HG02852 (cell line): ENCODE data around the gene EMC1.
"Not testable (repeated sequence)": the region's sequence is repeated elsewhere in the genome, so short reads cannot be mapped to it uniquely, and the experiment has no call there.

Experiments used
- ATAC-seq: cut with Tn5 transposase; IDR thresholded peaks from one replicate; pipeline ENCODE4 v1.9.1; 2021; ENCODE audit warnings: mild to moderate bottlenecking, moderate library complexity; ENCODE audit not compliant: unreplicated experiment

EMC1 gene

DNA sequence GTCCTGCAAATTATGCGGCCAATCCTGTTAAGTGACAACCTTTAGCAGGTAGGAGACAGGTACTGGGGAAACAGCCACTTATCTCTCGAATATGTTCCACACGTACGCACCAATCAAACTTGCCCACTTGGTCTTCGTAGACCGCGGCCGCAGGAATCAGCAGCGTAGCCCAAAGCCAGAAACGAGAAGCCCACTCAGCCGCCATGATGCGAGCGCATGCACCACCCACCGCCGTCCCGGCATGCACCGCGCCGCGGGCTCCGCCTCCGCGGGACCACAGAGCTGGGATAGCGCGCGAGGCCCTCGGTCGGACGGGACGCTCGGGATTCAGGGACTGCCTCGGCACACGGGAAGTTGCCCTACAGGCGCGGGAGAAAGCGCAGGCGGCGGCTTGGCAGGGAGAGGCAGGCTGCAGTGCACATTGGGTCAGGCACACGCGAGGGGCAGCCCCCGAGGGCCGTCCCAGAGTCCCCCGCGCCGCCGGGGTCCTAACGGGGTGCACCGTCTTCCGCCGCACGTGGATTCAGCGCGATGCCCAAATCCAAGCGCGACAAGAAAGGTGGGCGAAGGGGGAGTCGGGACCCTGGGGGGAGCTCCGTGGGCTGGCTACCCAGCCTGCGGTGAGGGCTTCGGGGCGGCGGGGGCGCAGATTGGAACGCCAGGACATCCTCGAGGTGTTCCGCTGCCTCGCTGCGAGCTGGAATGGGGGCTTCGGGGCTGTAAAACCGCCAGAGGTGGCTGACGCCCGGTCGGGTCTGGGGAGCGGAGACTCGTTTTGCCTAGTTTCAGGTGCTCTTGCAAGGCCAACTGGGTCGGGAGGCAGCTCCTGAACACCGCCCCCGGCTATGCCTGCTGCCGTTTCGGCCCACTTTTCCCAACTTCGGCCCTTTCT, at the start of gene EMC1, which contains the start of gene MRTO4:
Gene EMC1, minus strand, starts transcription at position 220 of the 892 bp plus-strand sequence. Its CDS starts 15 bp downstream, at position 205.
Gene MRTO4, plus strand, starts transcription at position 501 of the 892 bp plus-strand sequence. Its CDS starts 31 bp downstream, at position 532.
- peak; percentile 77 for ATAC-seq

DNA sequence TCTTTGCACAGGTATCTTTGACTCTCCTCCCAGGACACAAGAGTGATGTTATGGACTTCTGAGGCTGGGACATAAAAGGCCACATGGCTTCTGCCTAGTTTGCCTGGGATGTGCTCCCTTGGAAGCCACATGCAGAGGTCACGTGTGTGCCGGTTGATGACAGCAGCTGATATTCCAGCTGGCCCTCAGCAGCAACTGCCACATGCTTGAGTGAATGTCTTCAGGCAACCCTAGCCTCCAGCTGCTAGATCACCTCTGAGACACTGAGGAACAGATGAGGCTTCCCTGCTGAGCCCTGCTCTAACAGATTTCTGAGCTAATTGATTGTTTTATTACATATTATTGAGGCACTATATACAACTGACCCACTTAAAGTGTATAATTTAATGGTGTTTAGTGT, 48.9 kb upstream of the EMC1 start:
- no peak for ATAC-seq

DNA sequence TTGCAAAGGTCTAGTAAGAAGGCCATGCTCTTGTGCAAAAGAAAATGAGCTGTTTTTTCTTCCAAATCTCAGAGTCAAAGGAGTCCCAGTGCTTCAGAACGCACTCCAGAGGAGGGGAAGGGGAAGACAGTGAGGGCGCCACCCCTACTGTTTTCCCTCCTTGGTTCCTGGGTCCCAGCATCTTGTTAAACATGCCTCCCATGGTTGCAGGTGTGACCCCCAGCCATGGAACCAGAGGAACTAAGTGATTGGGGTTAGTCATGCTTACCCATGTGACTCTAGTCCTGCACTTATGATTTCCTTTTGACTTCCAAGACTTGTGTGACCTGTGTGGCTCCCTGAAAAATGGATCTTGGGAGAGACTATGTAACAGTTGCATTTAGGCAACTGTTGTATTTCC, 43.3 kb upstream of the EMC1 start:
- no peak for ATAC-seq

DNA sequence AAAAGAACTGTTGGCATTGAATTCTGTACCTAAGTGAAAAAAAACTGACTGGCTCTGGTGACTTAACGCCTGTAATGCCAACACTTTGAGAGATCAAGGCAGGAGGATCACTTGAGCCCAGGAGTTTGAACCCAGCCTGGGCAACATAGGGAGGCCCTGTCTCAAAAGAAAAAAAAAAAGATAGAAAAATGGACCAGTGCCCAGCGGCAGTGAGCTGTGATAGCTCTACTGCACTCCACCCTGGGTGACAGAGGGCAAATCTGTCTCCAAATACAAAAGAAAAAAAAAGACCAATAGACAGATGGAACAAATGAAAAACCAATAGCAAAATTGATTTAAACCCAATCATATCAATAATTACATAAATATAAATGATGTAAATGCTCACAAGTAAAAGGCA, 37.9 kb upstream of the EMC1 start:
- ATAC-seq = no peak

DNA sequence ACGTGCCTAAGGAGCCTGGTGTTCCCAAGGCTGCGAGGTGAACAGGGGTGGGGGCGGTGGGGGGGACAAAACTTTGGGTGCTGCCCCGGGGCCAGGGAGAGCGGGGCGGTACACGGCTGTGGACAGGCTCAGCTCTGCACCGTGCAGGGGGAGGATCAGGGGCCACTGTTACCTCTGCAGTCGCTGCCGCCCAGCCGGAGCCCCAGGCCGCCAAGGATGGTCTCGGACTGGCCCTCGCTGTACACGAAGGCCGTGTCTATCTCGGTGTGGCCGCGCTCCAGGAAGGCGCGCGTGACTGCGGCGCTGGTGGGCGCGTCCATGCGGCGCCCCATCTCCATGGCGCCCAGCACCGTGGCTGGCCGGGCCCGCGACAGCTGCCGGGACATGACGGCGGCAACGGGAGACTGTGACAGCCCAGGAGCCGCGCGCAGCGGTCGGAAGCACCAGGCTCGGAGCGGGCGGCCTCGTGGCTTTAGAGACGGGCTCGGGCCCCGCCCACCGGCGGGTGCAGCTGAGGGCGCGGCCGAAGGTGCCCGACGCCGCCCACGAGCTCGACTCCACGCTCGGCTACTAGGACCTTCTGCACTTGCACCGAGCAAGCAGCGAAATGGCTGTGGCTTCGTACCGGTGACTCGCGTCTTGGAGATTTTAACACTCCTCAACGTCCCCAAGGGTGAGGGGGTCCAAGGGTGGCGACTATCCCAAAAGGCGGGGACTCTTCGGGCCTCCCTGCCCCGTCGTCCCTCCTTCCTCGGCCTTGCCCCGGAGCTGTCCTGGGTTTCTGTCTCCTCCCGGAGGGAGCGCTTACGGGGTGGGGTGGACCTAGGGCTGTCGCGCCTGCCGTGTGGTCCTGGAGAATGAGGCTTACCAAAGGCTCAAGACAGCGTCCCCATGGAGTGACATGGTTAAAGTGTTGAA, 37.3 kb upstream of the EMC1 start, which contains the start of gene AKR7A3:
Gene AKR7A3, minus strand, starts transcription at position 447 of the 918 bp plus-strand sequence. Its CDS starts 61 bp downstream, at position 386.
- not testable (repeated sequence) for ATAC-seq

DNA sequence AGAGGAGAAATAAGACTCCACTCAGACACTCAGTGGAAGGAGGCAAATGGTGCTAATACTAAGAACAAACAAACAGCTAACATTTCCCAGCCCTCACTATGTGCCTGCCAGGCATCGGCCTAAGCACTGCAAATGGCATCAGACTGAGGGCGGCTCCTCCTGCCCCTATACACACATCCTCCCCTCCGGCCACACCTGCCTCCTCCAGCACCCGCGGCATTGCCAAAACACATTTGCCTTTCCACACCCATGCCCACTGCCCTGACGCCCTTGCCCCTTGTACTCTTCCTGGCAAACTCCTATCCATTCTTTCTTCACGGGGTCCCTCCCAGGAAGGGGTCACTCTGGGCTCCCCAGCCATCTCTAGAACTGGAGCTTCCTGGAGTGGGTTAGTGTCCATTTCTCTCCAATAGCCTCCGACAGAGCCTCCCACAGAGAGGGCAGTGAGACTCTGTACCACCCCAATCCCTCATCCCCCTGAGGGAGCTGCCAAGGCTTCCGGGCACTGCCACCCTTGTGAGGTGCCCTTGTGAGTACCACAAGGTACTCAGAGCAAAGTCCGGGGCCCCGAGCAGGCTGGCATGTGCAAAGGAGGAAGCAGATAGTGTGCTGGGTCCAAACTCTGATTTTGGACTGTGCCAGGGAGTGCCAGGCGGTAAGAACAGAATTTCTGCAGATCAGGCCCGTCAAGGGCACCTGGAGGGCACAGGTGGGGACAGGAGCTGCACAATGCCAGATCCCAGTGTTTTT, 36.3 kb upstream of the EMC1 start:
- ATAC-seq = no peak

DNA sequence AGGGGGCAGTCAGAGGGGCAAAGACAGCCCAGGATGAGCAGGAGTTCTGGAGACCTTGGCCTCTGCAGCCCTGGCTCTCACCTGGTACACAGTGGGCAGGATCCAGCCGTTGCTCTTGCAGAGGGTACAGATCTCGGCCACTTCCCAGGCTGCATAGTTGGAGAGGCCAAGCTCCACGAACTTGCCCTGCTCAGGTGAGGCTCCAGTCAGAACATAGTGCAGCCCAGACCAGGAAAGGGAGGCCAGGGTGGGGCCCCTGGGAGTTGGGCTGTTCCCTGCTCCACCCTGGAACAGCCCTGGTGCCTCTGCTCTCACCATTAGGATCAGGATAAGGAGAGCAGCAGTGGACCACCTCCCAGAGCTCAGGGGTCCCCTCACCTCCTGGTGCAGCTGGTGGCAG, 34.5 kb upstream of the EMC1 start:
- ATAC-seq = not testable (repeated sequence)

DNA sequence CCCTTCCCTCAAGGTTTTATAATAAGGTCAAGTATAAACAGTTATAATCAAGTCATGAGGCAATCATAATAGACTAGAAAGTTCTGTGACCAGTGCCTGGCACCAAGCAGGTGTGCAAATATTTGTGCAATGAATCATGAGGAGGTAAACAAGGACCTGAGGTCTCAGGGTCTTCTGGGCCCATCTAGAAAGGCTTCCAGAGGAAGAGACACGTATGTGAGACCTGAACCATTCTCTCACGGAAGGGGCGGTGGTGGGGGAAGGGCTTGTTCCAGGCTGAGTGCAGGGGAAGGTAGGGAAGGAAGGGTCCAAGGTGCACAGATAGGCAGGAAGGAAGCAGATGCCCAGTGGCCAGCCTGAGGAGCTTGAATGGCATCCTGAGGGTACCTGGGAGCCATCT, 34.0 kb upstream of the EMC1 start:
- ATAC-seq = not testable (repeated sequence)

DNA sequence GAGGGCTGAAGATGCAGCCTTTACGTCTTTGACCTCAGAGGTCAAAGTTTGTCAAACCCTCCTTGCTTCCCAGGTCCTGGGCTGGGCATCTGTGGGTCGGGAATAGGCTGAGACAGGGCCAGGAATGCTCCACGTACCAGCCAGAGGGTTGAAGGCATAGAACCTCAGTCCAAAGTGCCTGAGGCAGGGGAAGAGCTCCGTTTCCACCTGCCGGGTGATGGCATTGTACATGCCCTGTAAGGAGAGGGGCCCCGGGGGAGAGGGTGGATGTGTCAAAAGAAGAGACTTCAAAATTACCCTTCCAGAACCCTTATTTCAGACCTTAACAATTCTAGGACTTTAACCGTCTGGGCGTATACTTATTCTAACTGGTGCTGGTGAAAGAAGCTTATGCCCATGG, 33.6 kb upstream of the EMC1 start:
- no peak for ATAC-seq

DNA sequence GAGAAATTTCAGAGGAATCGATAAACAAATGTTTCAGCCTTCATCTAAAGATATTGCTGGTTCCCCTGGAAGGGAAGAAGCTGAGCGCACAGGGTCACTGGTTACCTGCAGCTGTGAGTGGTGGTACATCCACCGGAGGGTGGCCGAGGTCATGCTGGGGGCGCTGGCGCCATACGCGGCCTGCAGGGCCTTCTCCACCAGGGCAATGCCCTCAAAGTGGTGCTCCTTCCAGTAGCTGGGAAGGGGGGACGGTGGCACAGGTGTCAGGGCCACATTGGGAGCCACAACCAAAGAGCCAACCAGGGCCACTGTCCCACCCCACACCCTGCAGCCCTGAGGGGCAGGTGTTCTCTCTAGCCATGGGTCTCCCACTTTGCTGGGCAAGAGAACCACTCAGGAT, 32.6 kb upstream of the EMC1 start:
- no peak for ATAC-seq

DNA sequence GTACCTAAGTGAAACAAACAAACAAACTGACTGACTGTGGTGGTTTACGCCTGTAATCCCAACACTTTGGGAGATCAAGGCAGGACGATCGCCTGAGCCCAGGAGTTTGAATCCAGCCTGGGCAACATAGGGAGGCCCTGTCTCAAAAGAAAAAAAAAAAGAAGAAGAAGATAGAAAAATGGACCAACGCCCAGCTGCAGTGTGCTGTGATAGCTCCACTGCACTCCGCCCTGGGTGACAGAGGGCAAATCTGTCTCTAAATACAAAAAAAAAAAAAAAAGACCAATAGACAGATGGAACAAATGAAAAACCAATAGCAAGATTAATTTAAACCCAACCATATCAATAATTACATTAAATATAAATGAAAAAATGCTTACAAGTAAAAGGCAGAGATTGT, 23.3 kb upstream of the EMC1 start:
- no peak for ATAC-seq

DNA sequence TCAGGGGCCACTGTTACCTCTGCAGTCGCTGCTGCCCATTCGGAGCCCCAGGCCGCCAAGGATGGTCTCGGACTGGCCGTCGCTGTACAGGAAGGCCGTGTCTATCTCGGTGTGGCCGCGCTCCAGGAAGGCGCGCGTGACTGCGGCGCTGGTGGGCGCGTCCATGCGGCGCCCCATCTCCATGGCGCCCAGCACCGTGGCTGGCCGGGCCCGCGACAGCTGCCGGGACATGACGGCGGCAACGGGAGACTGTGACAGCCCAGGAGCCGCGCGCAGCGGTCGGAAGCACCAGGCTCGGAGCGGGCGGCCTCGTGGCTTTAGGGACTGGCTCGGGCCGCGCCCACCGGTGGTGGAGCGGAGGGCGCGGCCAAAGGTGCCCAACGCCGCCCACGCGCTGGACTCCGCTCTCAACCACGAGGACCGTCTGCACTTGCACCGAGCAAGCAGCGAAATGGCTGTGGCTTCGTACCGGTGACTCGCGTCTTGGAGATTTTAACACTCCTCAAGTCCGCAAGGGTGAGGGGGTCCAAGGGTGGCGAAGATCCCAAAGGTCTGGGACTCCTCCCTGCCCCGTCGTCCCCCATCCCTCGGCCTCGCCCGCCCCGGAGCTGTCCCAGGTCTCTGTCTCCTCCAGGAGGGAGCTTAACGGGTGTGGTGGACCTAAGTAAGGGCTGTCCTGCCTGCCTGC, 22.7 kb upstream of the EMC1 start:
- not testable (repeated sequence) for ATAC-seq

DNA sequence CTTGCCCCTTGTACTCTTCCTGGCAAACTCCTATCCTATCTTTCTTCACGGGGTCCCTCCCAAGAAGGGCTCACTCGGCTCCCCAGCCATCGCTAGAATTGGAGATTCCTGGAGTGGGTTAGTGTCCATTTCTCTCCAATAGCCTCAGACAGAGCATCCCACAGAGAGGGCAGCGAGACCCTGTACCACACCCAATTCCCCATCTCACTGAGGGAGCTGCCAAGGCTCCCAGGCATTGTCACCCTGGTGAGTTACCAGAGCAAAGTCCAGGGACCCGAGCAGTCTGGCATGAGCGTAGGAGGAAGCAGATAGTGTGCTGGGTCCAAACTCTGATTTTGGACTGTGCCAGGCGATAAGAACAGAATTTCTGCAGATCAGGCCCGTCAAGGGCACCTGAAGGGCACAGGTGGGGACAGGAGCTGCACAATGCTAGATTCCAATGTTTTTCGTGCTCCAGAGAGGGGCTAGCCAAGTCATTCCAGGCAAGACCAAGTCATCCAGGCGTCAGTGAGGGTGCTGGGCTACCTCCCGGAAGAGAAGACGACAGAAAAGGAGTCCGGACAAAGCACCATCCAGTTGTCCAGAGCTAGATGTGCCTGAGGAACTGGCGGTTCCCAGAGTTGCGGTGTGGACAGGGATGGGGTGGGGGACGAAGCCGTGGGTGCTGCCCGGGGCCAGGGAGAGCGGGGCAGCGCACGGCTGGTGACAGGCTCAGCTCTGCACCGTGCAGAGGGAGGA, 22.0 kb upstream of the EMC1 start:
- ATAC-seq = no peak

DNA sequence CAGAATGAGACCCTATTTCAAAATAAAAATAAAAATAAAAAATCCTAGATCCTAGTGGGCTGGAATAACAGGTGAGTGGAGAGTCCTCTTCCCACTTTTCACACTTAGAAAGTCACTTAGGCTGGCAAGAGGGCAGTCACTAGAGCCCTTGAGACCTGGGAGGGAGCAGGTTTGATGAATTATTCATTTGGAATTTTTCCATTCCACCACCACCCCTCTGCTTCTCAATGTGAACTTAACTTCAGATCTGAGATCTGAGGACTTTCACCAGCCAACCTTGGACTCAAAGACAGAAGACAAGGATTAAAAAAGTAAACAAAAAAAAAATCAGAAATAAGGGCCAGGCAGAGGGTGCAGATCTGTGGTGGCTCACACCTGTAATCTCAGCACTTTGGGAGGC, 20.7 kb upstream of the EMC1 start:
- ATAC-seq = no peak

DNA sequence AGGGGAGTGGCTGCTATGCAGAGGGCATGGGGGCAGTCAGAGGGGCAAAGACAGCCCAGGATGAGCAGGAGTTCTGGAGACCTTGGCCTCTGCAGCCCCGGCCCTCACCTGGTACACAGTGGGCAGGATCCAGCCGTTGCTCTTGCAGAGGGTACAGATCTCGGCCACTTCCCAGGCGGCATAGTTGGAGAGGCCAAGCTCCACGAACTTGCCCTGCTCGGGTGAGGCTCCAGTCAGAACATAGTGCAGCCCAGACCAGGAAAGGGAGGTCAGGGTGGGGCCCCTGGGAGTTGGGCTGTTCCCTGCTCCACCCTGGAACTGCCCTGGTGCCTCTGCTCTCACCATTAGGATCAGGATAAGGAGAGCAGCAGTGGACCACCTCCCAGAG, 19.0 kb upstream of the EMC1 start:
- not testable (repeated sequence) for ATAC-seq

DNA sequence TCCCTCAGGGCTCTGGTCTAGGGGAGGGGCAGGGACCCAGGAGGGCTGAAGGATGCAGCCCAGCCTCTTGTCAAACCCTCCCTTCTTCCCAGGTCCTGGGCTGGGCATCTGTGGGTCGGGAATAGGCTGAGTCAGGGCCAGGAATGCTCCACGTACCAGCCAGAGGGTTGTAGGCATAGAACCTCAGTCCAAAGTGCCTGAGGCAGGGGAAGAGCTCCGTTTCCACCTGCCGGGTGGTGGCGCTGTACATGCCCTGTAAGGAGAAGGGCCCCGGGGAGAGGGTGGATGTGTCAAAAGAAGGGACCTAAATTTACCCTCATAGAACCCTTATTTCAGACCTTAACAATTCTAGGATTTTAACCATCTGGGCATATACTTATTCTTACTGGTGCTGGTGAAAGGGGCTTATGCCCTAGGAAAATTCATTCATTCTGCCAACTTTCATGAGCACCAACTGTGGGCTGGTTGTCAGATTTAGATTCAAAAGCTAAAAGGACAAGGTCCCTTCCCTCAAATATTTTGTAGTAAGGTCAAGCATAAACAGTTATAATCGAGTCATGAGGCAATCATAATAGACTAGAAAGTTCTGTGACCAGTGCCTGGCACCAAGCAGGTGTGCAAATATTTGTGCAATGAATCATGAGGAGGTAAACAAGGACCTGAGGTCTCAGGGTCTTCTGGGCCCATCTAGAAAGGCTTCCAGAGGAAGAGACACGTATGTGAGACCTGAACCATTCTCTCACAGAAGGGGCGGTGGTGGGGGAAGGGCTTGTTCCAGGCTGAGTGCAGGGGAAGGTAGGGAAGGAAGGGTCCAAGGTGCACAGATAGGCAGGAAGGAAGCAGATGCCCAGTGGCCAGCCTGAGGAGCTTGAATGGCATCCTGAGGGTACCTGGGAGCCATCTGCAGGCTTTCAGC, 18.4 kb upstream of the EMC1 start:
- not testable (repeated sequence) for ATAC-seq

DNA sequence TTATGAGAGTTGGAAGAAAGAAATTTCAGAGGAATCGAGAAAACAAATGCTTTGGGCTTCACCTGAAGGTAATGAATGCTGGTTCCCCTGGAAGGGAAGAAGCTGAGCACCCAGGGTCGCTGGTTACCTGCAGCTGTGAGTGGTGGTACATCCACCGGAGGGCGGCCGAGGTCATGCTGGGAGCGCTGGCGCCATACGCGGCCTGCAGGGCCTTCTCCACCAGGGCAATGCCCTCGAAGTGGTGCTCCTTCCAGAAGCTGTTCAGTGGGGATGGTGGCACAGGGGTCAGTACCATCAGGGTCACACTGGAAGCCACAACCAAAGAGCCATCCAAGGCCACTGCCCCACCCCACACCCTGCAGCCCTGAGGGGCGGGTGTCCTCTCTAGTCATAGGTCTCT, 17.1 kb upstream of the EMC1 start:
- ATAC-seq = no peak

DNA sequence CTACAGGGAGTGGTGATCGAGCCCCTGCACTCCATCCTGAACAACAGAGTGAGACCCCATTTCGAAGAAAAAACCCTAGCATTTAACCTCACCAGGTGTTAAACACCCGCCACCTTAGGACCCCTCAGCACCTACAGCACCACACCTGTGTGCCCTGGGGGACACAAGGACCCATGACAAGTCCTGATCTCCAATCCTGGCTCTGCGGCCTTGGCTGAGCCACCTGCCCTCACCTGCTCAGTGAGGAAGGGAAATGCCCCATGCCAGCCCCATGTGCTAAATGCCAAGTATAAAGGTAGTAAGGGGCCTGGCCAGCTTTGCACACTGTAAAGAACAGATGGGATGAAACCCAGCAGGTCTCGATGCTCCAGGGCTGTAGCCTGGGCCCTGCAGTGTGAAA, 11.4 kb upstream of the EMC1 start:
- no peak for ATAC-seq
